GM19467 (cell line): ENCODE data around the gene CDKN2B-AS1.

Source experiments
- ATAC-seq: cut with Tn5 transposase; IDR thresholded peaks from one replicate; pipeline ENCODE4 v1.9.1; 2021; ENCODE audit warnings: mild to moderate bottlenecking, moderate library complexity; ENCODE audit not compliant: unreplicated experiment

CDKN2B-AS1 gene

DNA sequence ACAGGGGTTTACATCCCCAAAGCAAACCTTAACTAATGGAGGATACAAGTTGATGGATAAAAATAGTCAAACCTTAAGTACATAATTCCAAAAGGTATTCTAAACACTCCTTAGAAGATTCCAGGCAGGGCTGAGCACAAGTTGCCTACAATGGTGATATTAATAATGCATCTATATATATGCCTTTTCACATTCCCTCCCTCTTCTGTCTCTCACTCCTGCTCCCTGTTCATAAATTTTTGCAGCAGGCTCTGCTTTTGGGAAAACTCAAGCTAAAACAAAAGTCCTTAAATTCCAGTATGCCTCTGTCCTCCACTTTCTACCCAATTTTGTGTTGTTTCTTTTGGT is 153.9 kb downstream of the CDKN2B-AS1 start:
- no peak for ATAC-seq

DNA sequence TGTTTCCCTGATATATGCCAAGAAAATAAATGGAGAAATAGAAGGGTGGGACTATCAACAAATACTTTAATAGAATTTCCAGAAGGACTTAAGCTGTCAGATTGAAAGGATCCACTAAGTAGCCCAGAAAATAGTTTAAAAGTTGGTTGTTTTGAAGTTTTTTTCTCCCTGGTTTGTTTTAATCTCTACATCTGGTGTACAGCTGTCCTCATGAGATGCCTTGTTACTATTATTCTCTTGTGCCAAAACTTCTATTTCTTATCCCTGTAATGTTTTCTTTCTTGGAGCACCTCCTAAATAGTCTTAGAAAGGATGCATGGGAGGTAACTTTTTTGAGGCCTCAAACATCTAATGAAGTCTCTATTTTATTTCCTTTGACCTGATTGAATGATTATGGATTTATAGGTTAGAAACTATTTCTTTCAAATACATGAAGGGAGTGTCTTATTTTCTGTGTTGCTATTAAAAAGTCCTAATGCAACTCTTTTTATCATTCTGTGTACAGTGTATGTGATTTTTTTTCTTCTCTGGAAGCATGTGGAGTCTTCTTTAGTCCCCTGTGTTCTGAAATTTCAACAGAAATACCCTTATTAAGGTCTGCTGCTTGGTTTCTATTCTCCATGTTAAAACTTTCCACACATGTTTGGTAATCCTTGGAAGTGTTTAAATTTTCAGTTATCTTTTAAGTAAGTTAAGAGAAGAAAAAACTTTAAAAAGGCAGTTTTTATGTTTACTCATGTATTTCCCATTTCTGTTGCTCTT is 154.5 kb downstream of the CDKN2B-AS1 start:
- ATAC-seq = no peak

DNA sequence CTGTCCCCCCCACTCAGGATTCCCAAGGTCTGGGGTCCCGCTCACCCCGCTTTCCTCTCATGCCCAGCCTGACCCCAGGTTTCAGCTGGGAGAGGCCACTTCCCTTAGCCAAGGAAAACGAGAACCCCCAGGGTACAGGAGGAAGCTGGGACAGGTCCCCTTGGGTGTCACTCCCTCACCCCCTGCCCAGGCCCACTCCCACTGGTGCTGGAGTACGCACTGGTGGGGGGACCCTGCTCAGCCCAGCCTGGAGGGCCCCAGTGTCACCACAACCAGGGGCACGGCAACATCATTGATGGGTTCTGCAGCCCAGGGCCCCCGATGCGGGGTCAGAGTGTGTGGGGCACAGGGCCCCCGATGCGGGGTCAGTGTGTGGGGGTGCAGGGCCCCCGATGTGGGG is 159.5 kb downstream of the CDKN2B-AS1 start:
- ATAC-seq = no peak

DNA sequence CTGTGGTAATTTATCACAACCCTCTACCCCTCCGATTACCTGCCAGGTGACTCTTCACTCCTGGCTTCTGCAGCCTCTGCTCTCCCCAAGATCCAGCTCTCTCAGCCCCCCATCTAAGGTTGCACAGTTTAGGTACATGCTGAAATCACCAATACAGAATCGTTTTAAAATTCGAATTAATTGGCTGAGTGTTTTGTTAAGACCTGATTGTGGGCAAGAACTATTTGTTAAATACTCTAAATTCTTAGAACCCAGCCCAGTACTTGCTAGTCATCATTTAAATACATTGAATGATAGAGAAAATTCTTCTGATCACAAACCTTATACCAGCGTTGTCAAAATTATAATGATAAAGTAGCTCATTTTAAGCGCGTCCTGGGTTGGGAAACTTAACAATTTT is 162.0 kb downstream of the CDKN2B-AS1 start:
- ATAC-seq = no peak

DNA sequence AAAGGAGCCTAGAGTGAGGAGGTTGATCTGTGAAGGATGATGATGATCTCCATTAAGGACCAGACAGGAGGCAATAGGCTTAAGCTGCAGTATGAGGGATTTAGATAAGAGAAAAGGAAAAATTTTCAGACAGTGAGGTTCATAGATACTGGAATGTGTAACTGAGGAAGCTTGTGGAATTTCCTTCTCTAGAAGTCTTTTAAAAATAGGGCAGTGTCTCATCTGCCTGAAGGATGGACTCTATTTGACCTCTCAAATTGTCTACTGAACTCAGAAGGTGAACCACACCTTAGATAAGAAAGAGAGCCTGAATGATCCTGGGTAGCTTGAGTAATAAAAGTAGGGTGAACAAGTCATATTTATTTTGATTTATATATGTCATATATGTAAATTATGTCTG is 162.7 kb downstream of the CDKN2B-AS1 start:
- no peak for ATAC-seq

DNA sequence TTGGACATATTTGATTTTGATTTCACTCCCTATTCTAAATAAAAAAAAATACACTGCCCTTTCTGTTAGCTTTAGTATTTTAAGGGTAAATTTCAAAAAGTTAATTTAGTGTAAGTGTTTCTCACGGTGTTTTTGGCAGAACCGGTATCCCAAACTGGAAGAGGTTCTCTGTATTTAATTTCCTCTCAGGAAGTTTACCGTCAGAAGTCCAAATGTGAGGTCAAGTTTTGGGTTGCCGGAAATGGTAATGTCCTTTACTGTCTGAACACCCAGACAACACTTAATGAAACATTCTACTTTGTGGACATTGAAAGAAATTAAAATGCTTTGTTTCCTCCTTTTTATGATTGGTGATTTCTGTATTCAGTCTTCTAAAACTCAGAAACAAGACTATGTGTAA is 163.2 kb downstream of the CDKN2B-AS1 start:
- no peak for ATAC-seq

DNA sequence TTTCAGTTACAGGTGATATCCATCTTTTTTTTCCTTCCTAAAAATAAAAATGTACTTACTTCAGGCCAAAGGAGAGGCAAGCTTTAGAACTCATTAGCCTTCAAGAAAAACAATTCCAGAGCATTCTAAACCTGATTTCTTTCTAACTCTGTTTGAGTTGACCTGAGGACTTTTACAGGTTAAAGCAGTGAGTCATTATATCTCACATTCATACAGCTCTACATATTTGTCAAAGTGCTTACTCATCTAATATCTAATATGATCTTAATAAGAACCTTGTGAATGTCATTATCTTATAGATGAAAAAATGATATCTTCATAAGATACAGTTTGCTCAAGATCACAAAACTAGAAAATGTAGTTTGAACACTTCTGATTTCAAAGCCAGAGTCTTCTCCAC is 163.7 kb downstream of the CDKN2B-AS1 start:
- no peak for ATAC-seq

DNA sequence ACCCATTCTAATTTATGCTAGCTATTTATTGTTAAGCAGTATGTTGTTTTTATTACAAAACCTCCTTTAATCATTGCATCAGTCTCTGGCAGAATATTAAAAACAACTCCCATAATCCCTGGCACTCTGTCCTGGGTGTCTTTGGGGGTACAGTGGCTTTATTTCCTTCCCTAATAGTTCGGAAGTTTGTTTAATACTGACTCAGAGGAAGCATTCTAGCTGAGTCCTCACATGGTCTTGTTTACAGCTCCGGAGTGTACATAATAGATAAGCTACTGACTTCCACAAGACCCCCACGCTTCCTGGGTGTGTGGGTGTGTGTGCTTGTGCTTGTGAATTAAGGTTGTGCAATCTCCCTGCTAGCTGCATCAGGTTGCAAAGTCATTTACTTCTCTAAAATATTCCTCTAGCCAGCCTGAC is 164.3 kb downstream of the CDKN2B-AS1 start:
- no peak for ATAC-seq

DNA sequence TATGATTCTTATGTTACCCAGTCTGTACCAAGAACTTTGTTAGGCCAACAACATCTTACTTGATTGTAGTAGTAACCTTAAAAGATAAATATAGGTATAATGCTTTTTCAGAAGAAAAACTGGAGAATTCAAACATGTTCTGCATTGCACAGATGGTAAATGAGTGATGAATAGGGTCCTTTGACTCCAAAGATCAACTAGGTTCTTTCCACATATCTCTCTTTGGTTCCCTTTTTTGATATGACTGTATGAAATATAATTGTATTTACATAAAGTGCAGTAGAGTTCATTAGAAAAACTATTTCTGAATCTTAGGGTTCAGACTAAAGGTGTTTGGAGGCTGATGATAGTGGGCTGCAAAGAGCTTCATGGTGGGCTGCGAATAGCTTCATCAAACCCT is 165.0 kb downstream of the CDKN2B-AS1 start:
- ATAC-seq = no peak

DNA sequence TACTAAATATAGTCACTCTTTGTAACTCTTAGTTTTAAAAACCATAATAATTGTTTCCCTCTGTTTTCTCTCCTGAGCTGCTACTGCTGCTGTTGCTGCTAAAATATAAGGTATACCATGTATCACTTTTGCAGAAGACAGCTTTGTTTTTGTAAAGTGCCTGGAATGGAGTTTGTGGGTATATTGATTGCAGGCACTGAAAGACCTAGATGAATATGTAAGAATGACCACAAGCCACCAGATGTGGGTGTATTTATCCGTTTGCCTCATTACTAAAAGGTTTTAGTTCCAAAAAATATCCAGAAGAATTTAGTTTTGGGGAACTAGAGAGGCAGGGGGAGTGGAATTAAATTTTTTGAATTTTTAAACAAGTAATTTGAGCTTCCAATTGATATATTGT is 165.6 kb downstream of the CDKN2B-AS1 start:
- ATAC-seq = no peak

DNA sequence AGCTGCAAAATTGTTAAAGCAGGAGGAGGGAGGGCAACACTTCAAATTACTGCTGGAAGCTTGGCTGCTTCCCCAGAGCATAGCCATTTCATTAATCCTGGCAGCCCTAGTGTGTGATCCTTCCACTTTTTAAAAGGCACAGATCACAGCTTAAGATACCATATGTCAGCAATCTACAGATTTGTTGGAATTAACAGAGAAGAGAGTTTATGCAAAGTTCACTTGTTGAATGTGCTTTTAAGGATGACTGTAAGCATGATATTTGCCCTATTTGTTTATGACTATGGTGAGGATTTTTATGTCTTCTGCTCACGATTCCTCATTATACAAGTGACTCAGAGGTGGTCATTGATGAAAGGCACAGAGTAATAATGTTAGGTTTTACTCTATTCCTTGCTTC is 170.6 kb downstream of the CDKN2B-AS1 start:
- ATAC-seq = no peak

DNA sequence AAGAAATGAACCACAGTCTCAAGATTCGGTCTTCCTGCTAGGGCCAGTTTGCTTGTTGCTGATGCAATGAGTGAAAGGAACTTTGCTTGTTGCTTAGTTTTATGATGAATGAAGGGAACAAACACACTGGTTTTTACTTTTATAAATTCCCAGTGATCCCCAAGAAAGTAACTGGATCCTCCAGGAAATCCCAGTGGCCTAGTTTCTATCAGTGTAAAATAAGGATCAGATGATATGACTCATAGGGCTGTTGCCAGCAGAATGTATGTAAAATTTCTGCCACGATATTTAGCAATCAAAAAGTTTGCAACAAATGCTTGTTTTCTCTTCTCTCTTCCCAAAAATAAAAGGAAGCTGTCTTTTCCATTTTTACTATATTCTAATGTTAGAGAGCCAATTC is 174.7 kb downstream of the CDKN2B-AS1 start:
- ATAC-seq = no peak

DNA sequence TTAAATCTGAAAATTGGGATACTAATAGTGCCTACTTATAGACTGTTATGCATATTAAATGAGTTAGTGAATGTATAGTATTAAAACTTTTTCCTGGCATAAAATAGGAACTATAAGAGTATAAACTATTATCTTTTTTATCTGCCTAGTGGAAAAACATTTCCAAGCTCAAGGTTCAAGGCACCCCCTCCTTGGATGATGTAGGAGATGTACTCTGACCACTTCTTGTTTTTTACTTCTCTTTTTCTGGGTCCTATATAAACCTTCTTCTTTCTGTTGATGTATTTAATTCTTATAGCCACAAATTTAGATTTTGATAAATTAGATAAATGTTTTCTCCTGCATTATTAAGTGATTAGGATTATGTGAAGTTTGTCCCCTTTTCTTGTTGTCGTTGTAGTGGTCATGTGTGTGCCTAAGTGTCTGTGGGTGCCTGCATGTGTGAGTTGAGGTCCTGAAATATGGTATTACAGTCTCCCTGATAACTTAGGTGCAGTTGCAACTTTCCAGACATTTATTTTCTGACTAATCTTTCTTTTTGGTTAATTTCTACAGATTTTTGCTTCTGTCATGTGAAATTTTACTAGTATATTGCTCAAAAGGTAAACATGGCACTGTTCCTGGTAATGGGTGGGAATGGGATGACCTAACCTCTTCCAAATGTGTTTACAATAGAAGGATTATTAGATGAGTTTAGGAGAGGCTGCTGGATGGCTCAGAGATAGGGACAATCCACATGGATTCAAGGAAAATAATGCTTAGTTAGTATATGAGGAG is 175.3 kb downstream of the CDKN2B-AS1 start:
- no peak for ATAC-seq
